ENCODE measurements around the gene KNSTRN. TPM values are rescaled to one million over a fixed set of nuclear protein-coding genes. Genes with fewer than 3 reads are reported as not detected.

Gene KNSTRN
- total RNA-seq, 1 experiment from 2014 or later = 44.5 TPM

Other genes starting within 250 kb of the KNSTRN start
- gene BUB1B, start 221.7 kb upstream of the KNSTRN start, total RNA-seq (2022) = 39.0 and 41.8 TPM in 2 replicates
- 7.0 and 7.1 TPM in 2 replicates for gene PAK6, start 143.7 kb upstream of the KNSTRN start, total RNA-seq (2022)
- gene ANKRD63, start 99.7 kb upstream of the KNSTRN start, total RNA-seq (2022) = 0.56 TPM in 1 of 2 replicates, not detected in the other
- 37.3 and 43.1 TPM in 2 replicates for gene PLCB2, start 74.8 kb upstream of the KNSTRN start, total RNA-seq (2022)
- gene INAFM2, start 59.0 kb upstream of the KNSTRN start, total RNA-seq (2022) = 14.3 and 16.6 TPM in 2 replicates
- gene CCDC9B, start 41.8 kb upstream of the KNSTRN start, total RNA-seq (2022) = 85.6 and 102 TPM in 2 replicates
- gene PHGR1, start 31.7 kb upstream of the KNSTRN start, total RNA-seq (2022) = not detected in 2 replicates
- 1.1 and 1.3 TPM in 2 replicates for gene DISP2, start 24.5 kb upstream of the KNSTRN start, total RNA-seq (2022)
- 46.6 and 54.2 TPM in 2 replicates for gene IVD, start 23.1 kb downstream of the KNSTRN start, total RNA-seq (2022)
- gene BAHD1, start 58.2 kb downstream of the KNSTRN start, total RNA-seq (2022) = 15.6 and 17.2 TPM in 2 replicates
- 8.7 and 11.5 TPM in 2 replicates for gene CHST14, start 88.3 kb downstream of the KNSTRN start, total RNA-seq (2022)
- 11.4 and 13.6 TPM in 2 replicates for gene CCDC32, start 182.3 kb downstream of the KNSTRN start, total RNA-seq (2022)
- gene RPUSD2, start 186.6 kb downstream of the KNSTRN start, total RNA-seq (2022) = 8.5 and 9.2 TPM in 2 replicates
- gene KNL1, start 211.5 kb downstream of the KNSTRN start, total RNA-seq (2022) = 11.0 and 19.0 TPM in 2 replicates

Measured in Calu3 (cell line).